ENCODE measurements around the gene ARHGEF6. TPM values are rescaled to one million over a fixed set of nuclear protein-coding genes. Genes with fewer than 3 reads are reported as not detected.

Gene ARHGEF6
- total and polyA plus RNA-seq, 2 experiments from 2014 or later = 4.3 to 7.7 TPM

DNA sequence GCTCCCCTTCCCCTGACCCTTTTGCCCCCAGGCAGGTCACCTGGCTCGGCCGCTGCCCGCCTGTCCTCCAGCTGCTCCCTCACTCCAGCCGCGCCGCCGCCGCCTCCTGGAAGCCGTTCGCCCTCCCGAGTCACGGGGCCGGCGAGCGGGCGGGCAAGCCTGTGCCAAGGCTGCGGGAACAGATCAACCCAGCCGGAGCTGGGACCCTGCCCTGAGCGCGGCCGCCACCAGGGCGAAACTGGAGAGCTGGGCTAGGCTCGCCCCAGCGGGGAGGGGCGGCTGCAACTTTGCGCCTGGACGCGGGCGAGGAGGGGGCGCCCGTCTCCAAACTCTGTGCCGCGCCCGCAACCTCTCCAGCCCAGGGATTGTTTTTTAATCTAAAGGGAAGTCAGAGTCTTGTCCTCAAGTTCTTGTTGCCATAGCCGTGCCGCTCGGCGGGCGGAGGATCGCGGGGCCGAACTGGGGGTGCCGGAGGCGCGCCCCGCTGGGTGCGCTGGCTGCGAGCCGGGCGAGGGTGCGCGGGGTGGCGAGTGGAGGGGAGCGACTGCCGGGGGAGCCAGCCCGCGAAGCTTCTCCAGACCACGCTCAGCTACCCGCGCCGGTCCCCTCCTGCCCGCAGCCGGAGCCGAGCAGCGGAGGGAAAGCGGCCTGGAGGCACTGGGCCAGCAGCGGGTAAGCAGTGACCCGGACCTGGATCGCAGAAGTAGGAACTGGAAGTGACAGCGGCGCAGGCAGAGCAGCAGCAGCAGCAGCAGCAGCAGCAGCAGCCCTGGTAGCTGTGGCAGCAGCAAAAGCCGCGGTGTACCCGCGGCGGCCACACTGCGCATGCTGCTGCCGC is 13.4 kb downstream of the ARHGEF6 start:
- Histone ChIP-seq H3K36me3 (ENCODE audit: low read depth) (no peaks in the 10 kb centered on the region), H3K79me2 (ENCODE audit: insufficient read depth) (no peaks in the 10 kb centered on the region), H3K4me2 (ENCODE audit: unreplicated experiment) (peak overlapping the region; percentile 78), H3K9me2 (ENCODE audit: insufficient read depth) (no peaks in the 10 kb centered on the region), H3K9ac (peak overlapping the region; percentile 85), H3K4me1 (ENCODE audit: insufficient read depth) (peaks cover 8% of the 10 kb centered on the region), H3K4me3 (peak overlapping the region; percentile 76), H2AFZ (peak overlapping the region; percentile 94), H3K27ac (peak overlapping the region; percentile 80), H4K20me1 (ENCODE audit: insufficient read depth) (no peaks in the 10 kb centered on the region), H3F3A (ENCODE audit: insufficient read depth) (peaks cover 4% of the 10 kb centered on the region; the same call in 1 of the 2 replicates), H3K27me3 (replicated peaks; ENCODE audit: insufficient read depth) (no peaks in the 10 kb centered on the region), H3K9me3 (ENCODE audit: low read depth) (no peaks in the 10 kb centered on the region)
- in situ Hi-C loops (cut with MboI) = no loop called here
- no peak for TF ChIP-seq EZH2phosphoT487 (IDR thresholded peaks at IDR 0.05; ENCODE audit: insufficient read depth, low read depth)
- no peak for TF ChIP-seq EZH2 (IDR thresholded peaks at IDR 0.05; ENCODE audit: insufficient read depth, poor library complexity, severe bottlenecking)
- DNase-seq = peak; percentile 75
- 0 to 1% methylated on average over 33 of the region's 78 CpGs for WGBS, 2 experiments (ENCODE audit: low coverage in 1 of 2, low lambda C conversion rate in 2 of 2, missing lambda C conversion rate in 2 of 2)

DNA sequence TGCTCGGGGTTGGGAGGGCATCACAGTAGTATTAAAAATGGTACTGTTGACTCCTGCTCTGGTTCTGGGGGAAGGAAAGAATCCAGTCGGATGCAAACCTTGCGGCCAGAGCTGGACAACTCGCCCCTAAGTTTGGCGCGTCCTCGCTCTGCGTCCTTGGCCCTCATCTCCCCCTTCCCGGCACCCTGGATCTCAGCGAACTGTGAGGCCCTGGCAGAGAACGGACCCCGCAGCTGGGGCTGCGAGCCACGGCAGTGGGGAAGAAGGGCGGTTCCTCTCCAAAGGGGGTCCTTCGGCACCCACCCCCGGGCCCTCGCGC is 14.0 kb downstream of the ARHGEF6 start:
- TF ChIP-seq EZH2 (IDR thresholded peaks at IDR 0.05; ENCODE audit: insufficient read depth, poor library complexity, severe bottlenecking) (no peak), EZH2phosphoT487 (IDR thresholded peaks at IDR 0.05; ENCODE audit: insufficient read depth, low read depth) (no peak)
- H3K4me2 ChIP-seq (ENCODE audit: unreplicated experiment) = peak overlapping the region; percentile 78
- H3K36me3 ChIP-seq (ENCODE audit: low read depth) = no peaks in the 10 kb centered on the region
- H3K9me2 ChIP-seq (ENCODE audit: insufficient read depth) = no peaks in the 10 kb centered on the region
- H3K4me3 ChIP-seq = peak overlapping the region; percentile 76
- peak overlapping the region; percentile 94 for H2AFZ ChIP-seq
- peak overlapping the region; percentile 85 for H3K9ac ChIP-seq
- H3K9me3 ChIP-seq (ENCODE audit: low read depth) = no peaks in the 10 kb centered on the region
- DNase-seq = peak; percentile 23
- H3K79me2 ChIP-seq (ENCODE audit: insufficient read depth) = no peaks in the 10 kb centered on the region
- peaks cover 4% of the 10 kb centered on the region; the same call in 1 of the 2 replicates for H3F3A ChIP-seq (ENCODE audit: insufficient read depth)
- in situ Hi-C loops (cut with MboI) = no loop called here
- H4K20me1 ChIP-seq (ENCODE audit: insufficient read depth) = no peaks in the 10 kb centered on the region
- 4% methylated on average over 4 to 15 of the region's 19 CpGs for WGBS, 2 experiments (ENCODE audit: low coverage in 1 of 2, low lambda C conversion rate in 2 of 2, missing lambda C conversion rate in 2 of 2)
- H3K27ac ChIP-seq = peak overlapping the region; percentile 80; the same call in 1 of the 2 replicates
- H3K4me1 ChIP-seq (ENCODE audit: insufficient read depth) = peaks cover 8% of the 10 kb centered on the region
- no peaks in the 10 kb centered on the region for H3K27me3 ChIP-seq (replicated peaks; ENCODE audit: insufficient read depth)

DNA sequence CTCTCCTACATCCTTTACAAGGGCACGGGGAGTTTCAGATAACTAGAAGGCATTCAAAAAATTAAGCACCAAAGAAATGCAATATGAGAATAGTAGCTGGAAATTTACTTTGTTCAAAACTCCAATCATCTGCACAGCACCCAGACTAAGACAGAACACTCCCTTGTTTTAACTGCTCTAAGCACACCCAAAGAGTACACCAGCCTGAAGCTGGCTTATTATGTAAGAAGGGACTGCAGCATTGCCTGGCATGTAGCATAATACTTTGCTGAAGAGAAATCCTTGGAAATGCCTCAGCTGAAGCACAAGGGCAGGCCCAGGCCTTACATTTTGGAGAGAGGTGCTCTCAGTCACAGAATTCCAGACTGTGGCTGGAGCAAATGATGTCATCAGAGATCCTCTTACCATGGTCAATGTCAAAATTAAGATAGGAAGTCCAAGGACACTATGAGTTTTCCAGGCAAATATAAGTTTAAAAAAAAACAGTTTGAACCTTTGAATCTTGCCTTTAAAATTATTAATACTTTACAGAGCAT is 14.8 kb downstream of the ARHGEF6 start:
- in situ Hi-C loops (cut with MboI) = no loop called here
- peak overlapping the region; percentile 78 for H3K4me2 ChIP-seq (ENCODE audit: unreplicated experiment)
- WGBS, 2 experiments (ENCODE audit: low coverage in 1 of 2, low lambda C conversion rate in 2 of 2, missing lambda C conversion rate in 2 of 2) = 86 to 100% methylated on average over 1 of the region's 1 CpG

DNA sequence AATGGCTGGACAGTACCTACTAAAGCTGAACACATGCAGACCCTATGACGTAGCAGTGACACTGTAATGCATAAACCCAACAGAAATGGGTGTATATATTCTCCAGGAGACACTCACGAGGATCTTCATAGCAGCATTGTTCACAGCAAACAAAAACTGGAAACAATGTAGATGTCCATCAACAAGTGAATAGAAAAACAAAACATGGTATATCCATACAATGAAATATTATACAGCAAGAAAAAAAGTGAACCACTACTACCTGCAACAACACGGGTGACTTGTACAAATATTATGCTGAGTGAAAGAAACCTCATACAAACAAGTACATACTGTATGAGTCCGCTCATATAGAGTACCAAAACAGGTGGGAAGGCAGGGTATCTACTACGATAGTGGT is 16.5 kb downstream of the ARHGEF6 start:
- Histone ChIP-seq H3K9me2 (ENCODE audit: insufficient read depth) (no peaks in the 10 kb centered on the region), H3K9ac (no peak overlapping the region), H4K20me1 (ENCODE audit: insufficient read depth) (no peaks in the 10 kb centered on the region), H3K27me3 (replicated peaks; ENCODE audit: insufficient read depth) (no peaks in the 10 kb centered on the region), H3K36me3 (ENCODE audit: low read depth) (no peaks in the 10 kb centered on the region), H3K27ac (no peak overlapping the region), H3K4me1 (ENCODE audit: insufficient read depth) (peaks cover 14% of the 10 kb centered on the region), H3K4me3 (no peak overlapping the region), H2AFZ (no peak overlapping the region), H3F3A (ENCODE audit: insufficient read depth) (peaks cover 4% of the 10 kb centered on the region; the same call in 1 of the 2 replicates), H3K79me2 (ENCODE audit: insufficient read depth) (no peaks in the 10 kb centered on the region), H3K4me2 (ENCODE audit: unreplicated experiment) (no peak overlapping the region), H3K9me3 (ENCODE audit: low read depth) (no peaks in the 10 kb centered on the region)
- in situ Hi-C loops (cut with MboI) = no loop called here
- WGBS, 2 experiments (ENCODE audit: low coverage in 1 of 2, low lambda C conversion rate in 2 of 2, missing lambda C conversion rate in 2 of 2) = 75 to 81% methylated on average over 5 of the region's 5 CpGs
- no peak for TF ChIP-seq EZH2phosphoT487 (IDR thresholded peaks at IDR 0.05; ENCODE audit: insufficient read depth, low read depth)
- TF ChIP-seq EZH2 (IDR thresholded peaks at IDR 0.05; ENCODE audit: insufficient read depth, poor library complexity, severe bottlenecking) = no peak
- DNase-seq = no peak

More for the DNA sequence above, 14.8 kb downstream of the ARHGEF6 start:
- Histone ChIP-seq H3K9me3 (ENCODE audit: low read depth) (no peaks in the 10 kb centered on the region), H3K4me1 (ENCODE audit: insufficient read depth) (peaks cover 10% of the 10 kb centered on the region), H3F3A (ENCODE audit: insufficient read depth) (peaks cover 4% of the 10 kb centered on the region; the same call in 1 of the 2 replicates), H3K27ac (no peak overlapping the region), H3K4me3 (peak overlapping the region; percentile 76; the same call in 1 of the 2 replicates), H3K27me3 (replicated peaks; ENCODE audit: insufficient read depth) (no peaks in the 10 kb centered on the region), H2AFZ (no peak overlapping the region), H3K9me2 (ENCODE audit: insufficient read depth) (no peaks in the 10 kb centered on the region), H3K9ac (no peak overlapping the region), H3K36me3 (ENCODE audit: low read depth) (no peaks in the 10 kb centered on the region), H4K20me1 (ENCODE audit: insufficient read depth) (no peaks in the 10 kb centered on the region), H3K79me2 (ENCODE audit: insufficient read depth) (no peaks in the 10 kb centered on the region)
- DNase-seq = peak; percentile 33
- TF ChIP-seq EZH2phosphoT487 (IDR thresholded peaks at IDR 0.05; ENCODE audit: insufficient read depth, low read depth) = no peak
- TF ChIP-seq EZH2 (IDR thresholded peaks at IDR 0.05; ENCODE audit: insufficient read depth, poor library complexity, severe bottlenecking) = no peak
